Measurements from ENCODE around the gene ECI2. TPM values are rescaled to one million over a fixed set of nuclear protein-coding genes. Genes with fewer than 3 reads are reported as not detected.

Gene ECI2
- total and polyA plus RNA-seq, 2 of the 13 experiments (the other 11 are each of a cell fraction or from before 2014, with no cell fraction given): 78.5 to 228 TPM

DNA sequence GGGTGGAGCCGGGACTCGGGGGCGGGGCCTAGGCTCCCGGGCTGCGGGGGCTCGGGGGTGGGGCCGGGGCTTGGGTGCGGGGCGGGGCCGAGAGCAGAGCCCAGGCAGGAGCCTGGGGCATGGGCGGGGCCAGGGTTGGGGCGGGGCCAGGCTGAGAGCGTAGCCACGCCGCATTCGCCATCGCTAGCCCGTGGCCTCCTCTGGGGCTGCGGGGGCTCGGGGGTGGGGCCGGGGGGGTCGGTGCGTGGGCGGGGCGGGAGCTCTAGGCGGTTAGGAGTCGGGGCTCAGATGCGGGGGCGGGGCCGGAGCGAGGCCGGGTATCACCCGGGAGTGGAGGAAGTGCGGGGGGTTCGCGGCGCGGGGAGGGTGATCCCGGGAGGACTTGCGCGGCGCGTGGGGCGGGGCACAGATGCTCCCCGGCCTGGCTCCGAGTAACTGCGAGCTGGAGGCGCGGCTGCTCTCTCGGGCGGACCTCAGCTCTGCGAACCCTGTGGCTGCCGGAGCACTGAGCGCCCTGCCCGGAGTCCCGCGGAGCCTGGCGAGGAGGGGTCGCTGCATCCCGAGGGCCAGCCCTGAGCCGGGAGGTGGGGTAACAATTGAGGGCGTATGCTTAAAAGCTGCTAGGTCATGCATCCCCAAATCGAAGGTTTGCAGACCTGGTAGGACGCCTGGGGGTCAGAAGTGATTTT is 434 bp upstream of the ECI2 start (continued):
- peak; percentile 35; the same call in 1 of the 2 replicates for TF ChIP-seq KAT7 (CRISPR knock-in tag; IDR thresholded peaks at IDR 0.05; ENCODE audit: borderline replicate concordance)
- TF ChIP-seq LCORL (IDR thresholded peaks at IDR 0.05): no peak
- peak; percentile 89 for TF ChIP-seq LCORL (CRISPR knock-in tag; IDR thresholded peaks at IDR 0.05)
- TF ChIP-seq ETV5 (CRISPR knock-in tag; IDR thresholded peaks at IDR 0.05; ENCODE audit: borderline replicate concordance): peak; percentile 23; the same call in 1 of the 2 replicates
- peak; percentile 68; the same call in 1 of the 2 replicates for TF ChIP-seq MTA1 (CRISPR knock-in tag; IDR thresholded peaks at IDR 0.05; ENCODE audit: borderline replicate concordance)
- TF ChIP-seq, protein P1, sequence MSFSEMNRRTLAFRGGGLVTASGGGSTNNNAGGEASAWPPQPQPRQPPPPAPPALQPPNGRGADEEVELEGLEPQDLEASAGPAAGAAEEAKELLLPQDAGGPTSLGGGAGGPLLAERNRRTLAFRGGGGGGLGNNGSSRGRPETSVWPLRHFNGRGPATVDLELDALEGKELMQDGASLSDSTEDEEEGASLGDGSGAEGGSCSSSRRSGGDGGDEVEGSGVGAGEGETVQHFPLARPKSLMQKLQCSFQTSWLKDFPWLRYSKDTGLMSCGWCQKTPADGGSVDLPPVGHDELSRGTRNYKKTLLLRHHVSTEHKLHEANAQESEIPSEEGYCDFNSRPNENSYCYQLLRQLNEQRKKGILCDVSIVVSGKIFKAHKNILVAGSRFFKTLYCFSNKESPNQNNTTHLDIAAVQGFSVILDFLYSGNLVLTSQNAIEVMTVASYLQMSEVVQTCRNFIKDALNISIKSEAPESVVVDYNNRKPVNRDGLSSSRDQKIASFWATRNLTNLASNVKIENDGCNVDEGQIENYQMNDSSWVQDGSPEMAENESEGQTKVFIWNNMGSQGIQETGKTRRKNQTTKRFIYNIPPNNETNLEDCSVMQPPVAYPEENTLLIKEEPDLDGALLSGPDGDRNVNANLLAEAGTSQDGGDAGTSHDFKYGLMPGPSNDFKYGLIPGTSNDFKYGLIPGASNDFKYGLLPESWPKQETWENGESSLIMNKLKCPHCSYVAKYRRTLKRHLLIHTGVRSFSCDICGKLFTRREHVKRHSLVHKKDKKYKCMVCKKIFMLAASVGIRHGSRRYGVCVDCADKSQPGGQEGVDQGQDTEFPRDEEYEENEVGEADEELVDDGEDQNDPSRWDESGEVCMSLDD (CRISPR knock-in tag; IDR thresholded peaks at IDR 0.05; ENCODE audit: borderline replicate concordance): peak; percentile 80
- 0 out of 2 replicates have a peak, but pooled peaks have one; percentile 50 for TF ChIP-seq ZNF816 (CRISPR knock-in tag; IDR thresholded peaks at IDR 0.05; ENCODE audit: borderline replicate concordance)
- TF ChIP-seq DPF2 (CRISPR knock-in tag; IDR thresholded peaks at IDR 0.05; ENCODE audit: borderline replicate concordance, low read depth): no peak
- TF ChIP-seq, protein P2, sequence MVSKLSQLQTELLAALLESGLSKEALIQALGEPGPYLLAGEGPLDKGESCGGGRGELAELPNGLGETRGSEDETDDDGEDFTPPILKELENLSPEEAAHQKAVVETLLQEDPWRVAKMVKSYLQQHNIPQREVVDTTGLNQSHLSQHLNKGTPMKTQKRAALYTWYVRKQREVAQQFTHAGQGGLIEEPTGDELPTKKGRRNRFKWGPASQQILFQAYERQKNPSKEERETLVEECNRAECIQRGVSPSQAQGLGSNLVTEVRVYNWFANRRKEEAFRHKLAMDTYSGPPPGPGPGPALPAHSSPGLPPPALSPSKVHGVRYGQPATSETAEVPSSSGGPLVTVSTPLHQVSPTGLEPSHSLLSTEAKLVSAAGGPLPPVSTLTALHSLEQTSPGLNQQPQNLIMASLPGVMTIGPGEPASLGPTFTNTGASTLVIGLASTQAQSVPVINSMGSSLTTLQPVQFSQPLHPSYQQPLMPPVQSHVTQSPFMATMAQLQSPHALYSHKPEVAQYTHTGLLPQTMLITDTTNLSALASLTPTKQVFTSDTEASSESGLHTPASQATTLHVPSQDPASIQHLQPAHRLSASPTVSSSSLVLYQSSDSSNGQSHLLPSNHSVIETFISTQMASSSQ (IDR thresholded peaks at IDR 0.05; ENCODE audit: low read depth): no peak
- TF ChIP-seq, protein P2 (CRISPR knock-in tag; IDR thresholded peaks at IDR 0.05; ENCODE audit: borderline replicate concordance): 0 out of 2 replicates have a peak, but pooled peaks have one; percentile 12
- TF ChIP-seq, protein P3, sequence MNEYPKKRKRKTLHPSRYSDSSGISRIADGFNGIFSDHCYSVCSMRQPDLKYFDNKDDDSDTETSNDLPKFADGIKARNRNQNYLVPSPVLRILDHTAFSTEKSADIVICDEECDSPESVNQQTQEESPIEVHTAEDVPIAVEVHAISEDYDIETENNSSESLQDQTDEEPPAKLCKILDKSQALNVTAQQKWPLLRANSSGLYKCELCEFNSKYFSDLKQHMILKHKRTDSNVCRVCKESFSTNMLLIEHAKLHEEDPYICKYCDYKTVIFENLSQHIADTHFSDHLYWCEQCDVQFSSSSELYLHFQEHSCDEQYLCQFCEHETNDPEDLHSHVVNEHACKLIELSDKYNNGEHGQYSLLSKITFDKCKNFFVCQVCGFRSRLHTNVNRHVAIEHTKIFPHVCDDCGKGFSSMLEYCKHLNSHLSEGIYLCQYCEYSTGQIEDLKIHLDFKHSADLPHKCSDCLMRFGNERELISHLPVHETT (CRISPR knock-in tag; conservative IDR thresholded peaks at IDR 0.05): no peak
- peak; percentile 59; the same call in 1 of the 2 replicates for TF ChIP-seq MED13 (CRISPR knock-in tag; IDR thresholded peaks at IDR 0.05)
- TF ChIP-seq ZNF274 (CRISPR knock-in tag; IDR thresholded peaks at IDR 0.05): no peak; the same call in 1 of the 2 replicates
- no peak for TF ChIP-seq CENPT (CRISPR knock-in tag; IDR thresholded peaks at IDR 0.05; ENCODE audit: low read depth)
- no peak for TF ChIP-seq SMARCE1 (IDR thresholded peaks at IDR 0.05; ENCODE audit: borderline replicate concordance)
- TF ChIP-seq SRSF1 (optimal IDR thresholded peaks at IDR 0.05; ENCODE audit: low read depth, low read length): no peak
- TF ChIP-seq RCOR2 (CRISPR knock-in tag; IDR thresholded peaks at IDR 0.05): peak; percentile 32; the same call in 1 of the 2 replicates
- no peak for TF ChIP-seq U2AF1 (optimal IDR thresholded peaks at IDR 0.05; ENCODE audit: low read depth, low read length)
- TF ChIP-seq SP5 (CRISPR knock-in tag; IDR thresholded peaks at IDR 0.05; ENCODE audit: borderline replicate concordance, low read depth): peak; percentile 87
- TF ChIP-seq, protein P4, sequence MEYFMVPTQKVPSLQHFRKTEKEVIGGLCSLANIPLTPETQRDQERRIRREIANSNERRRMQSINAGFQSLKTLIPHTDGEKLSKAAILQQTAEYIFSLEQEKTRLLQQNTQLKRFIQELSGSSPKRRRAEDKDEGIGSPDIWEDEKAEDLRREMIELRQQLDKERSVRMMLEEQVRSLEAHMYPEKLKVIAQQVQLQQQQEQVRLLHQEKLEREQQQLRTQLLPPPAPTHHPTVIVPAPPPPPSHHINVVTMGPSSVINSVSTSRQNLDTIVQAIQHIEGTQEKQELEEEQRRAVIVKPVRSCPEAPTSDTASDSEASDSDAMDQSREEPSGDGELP (IDR thresholded peaks at IDR 0.05; ENCODE audit: borderline replicate concordance, low read depth): peak; percentile 54; the same call in 1 of the 2 replicates
- peak; percentile 66; the same call in 1 of the 2 replicates for TF ChIP-seq ZNF451 (CRISPR knock-in tag; IDR thresholded peaks at IDR 0.05)

Measured in HepG2 (cell line).